HFFc6 (cell line): ENCODE data around the gene ARHGEF37. TPM values are rescaled to one million over a fixed set of nuclear protein-coding genes. Genes with fewer than 3 reads are reported as not detected.
"Not testable (repeated sequence)": the region's sequence is repeated elsewhere in the genome, so short reads cannot be mapped to it uniquely, and the experiment has no call there.

Experiments used
- DNase-seq: peaks from one replicate; pipeline ENCODE4 v3.0.0-alpha.2; 2018
- H3K27ac Mint-ChIP-seq: 2 replicates; pipeline ENCODE4 v1.8.0; 2020; ENCODE audit warnings: mild to moderate bottlenecking, mixed read lengths
- H3K27me3 Mint-ChIP-seq: 2 replicates; pipeline ENCODE4 v1.8.0; 2021; ENCODE audit warnings: mild to moderate bottlenecking, moderate library complexity, mixed read lengths; ENCODE audit not compliant: insufficient read depth
- H3K36me3 Mint-ChIP-seq: 2 replicates; pipeline ENCODE4 v1.8.0; 2021; ENCODE audit warnings: low read depth, mixed read lengths
- H3K4me1 Mint-ChIP-seq: 2 replicates; pipeline ENCODE4 v1.8.0; 2020; ENCODE audit warnings: low read depth, mixed read lengths
- H3K4me3 Mint-ChIP-seq: 2 replicates; pipeline ENCODE4 v1.8.0; 2020; ENCODE audit warnings: mild to moderate bottlenecking, moderate library complexity, mixed read lengths
- H3K9me3 Mint-ChIP-seq: 2 replicates; pipeline ENCODE4 v1.8.0; 2020; ENCODE audit warnings: mild to moderate bottlenecking, mixed read lengths
- CTCF ChIP-seq: fragments of 200-600 bp; sonication (generic); IDR thresholded peaks from 2 replicates; pipeline ENCODE4 v1.5.0; 2021; ENCODE audit warnings: antibody characterized with exemption, mild to moderate bottlenecking
- total RNA-seq, 6 experiments: library from RNA; stranded (reverse); fragmentation: NEBNext Ultra II Directional; extraction: Animal tissue kit (Norgen Biotek cat#: 25700); gene quantifications; 2 replicates in 1 of 6; 3 replicates in 5 of 6; pipeline ENCODE4 v1.2.3, GENCODE V29; 2021

The ARHGEF37 gene
- total RNA-seq, 6 experiments from 2014 or later, result 0.31 to 0.81 (median 0.38) TPM

- Mint-ChIP-seq H3K27ac (no peak overlapping the region), H3K4me3 (no peak overlapping the region), H3K9me3 (no peaks in the 10 kb centered on the region), H3K36me3 (no peaks in the 10 kb centered on the region), H3K27me3 (no peaks in the 10 kb centered on the region; the same call in 1 of the 2 replicates), H3K4me1 (0 out of 2 replicates have a peak, but pooled peaks cover 12% of the 10 kb centered on the region)
- no peak for DNase-seq
- no peak for TF ChIP-seq CTCF
Measured at GRCh38 chr5:149585910-149586309, 4.6 kb downstream of the ARHGEF37 start.

GRCh38 chr5:149586708-149587318 is 5.5 kb downstream of the ARHGEF37 start:
- no peaks in the 10 kb centered on the region for H3K36me3 Mint-ChIP-seq
- no peaks in the 10 kb centered on the region for H3K27me3 Mint-ChIP-seq
- no peak for TF ChIP-seq CTCF
- 0 out of 2 replicates have a peak, but pooled peaks cover 4% of the 10 kb centered on the region for H3K4me1 Mint-ChIP-seq
- H3K27ac Mint-ChIP-seq, result no peak overlapping the region
- H3K4me3 Mint-ChIP-seq, result no peak overlapping the region
- no peak for DNase-seq
- no peaks in the 10 kb centered on the region for H3K9me3 Mint-ChIP-seq

- Mint-ChIP-seq H3K4me1 (0 out of 2 replicates have a peak, but pooled peaks cover 4% of the 10 kb centered on the region), H3K27me3 (no peaks in the 10 kb centered on the region), H3K9me3 (no peaks in the 10 kb centered on the region), H3K36me3 (no peaks in the 10 kb centered on the region), H3K4me3 (no peak overlapping the region), H3K27ac (no peak overlapping the region)
- no peak for TF ChIP-seq CTCF
- DNase-seq, result no peak
Measured at GRCh38 chr5:149588936-149589335, 7.6 kb downstream of the ARHGEF37 start.

- H3K27me3 Mint-ChIP-seq, result peaks cover 1% of the 10 kb centered on the region; the same call in 1 of the 2 replicates
- no peak overlapping the region for H3K4me3 Mint-ChIP-seq
- no peaks in the 10 kb centered on the region for H3K9me3 Mint-ChIP-seq
- no peak for DNase-seq
- H3K4me1 Mint-ChIP-seq, result peaks cover 19% of the 10 kb centered on the region
- H3K36me3 Mint-ChIP-seq, result no peaks in the 10 kb centered on the region
- H3K27ac Mint-ChIP-seq, result no peak overlapping the region
- no peak for TF ChIP-seq CTCF
Measured at GRCh38 chr5:149593370-149593769, 12.1 kb downstream of the ARHGEF37 start.

GRCh38 chr5:149594206-149594895 is 13.1 kb downstream of the ARHGEF37 start:
- no peak for TF ChIP-seq CTCF
- Mint-ChIP-seq H3K27ac (no peak overlapping the region), H3K9me3 (no peaks in the 10 kb centered on the region), H3K27me3 (peaks cover 2% of the 10 kb centered on the region; the same call in 1 of the 2 replicates), H3K4me1 (peaks cover 19% of the 10 kb centered on the region), H3K36me3 (no peaks in the 10 kb centered on the region), H3K4me3 (no peak overlapping the region)
- DNase-seq, result no peak

GRCh38 chr5:149595105-149595504 is 13.8 kb downstream of the ARHGEF37 start:
- not testable (repeated sequence) for H3K4me3 Mint-ChIP-seq, H3K27ac Mint-ChIP-seq
- peaks cover 19% of the 10 kb centered on the region for H3K4me1 Mint-ChIP-seq

More at GRCh38 chr5:149595105-149595504, 13.8 kb downstream of the ARHGEF37 start:
- H3K36me3 Mint-ChIP-seq, H3K9me3 Mint-ChIP-seq, DNase-seq, H3K27me3 Mint-ChIP-seq: not testable (repeated sequence)
